GM12801 (cell line): ENCODE data around the gene USP17L15.
"Not testable (repeated sequence)": the region's sequence is repeated elsewhere in the genome, so short reads cannot be mapped to it uniquely, and the experiment has no call there.

Experiments used
- CTCF ChIP-seq: IDR thresholded peaks from one replicate; pipeline ENCODE4 v1.5.1; 2011; ENCODE audit warnings: control low read depth; ENCODE audit not compliant: insufficient read length; ENCODE audit errors: extremely low read depth

USP17L15 gene

GRCh38 chr4:9253078-9253477 is 18.9 kb downstream of the USP17L15 start, which contains the start of gene USP17L19:
USP17L19 (plus strand) TSS chr4:9253378; CDS start chr4:9253378, 0 bp downstream.
- not testable (repeated sequence) for TF ChIP-seq CTCF

GRCh38 chr4:9257824-9258223 is 23.6 kb downstream of the USP17L15 start, which contains the start of gene USP17L20:
USP17L20 (plus strand) TSS chr4:9258124; CDS start chr4:9258124, 0 bp downstream.
- TF ChIP-seq CTCF, result not testable (repeated sequence)

- not testable (repeated sequence) for TF ChIP-seq CTCF
These were observed 28.4 kb downstream of the USP17L15 start, which contains the start of gene USP17L21 for GRCh38 chr4:9262572-9262971. USP17L21 (plus strand) TSS chr4:9262872; CDS start chr4:9262872, 0 bp downstream.

GRCh38 chr4:9267319-9267718 is 33.1 kb downstream of the USP17L15 start, which contains the start of gene USP17L22:
USP17L22 (plus strand) TSS chr4:9267619; CDS start chr4:9267619, 0 bp downstream.
- not testable (repeated sequence) for TF ChIP-seq CTCF
